GM21390 (cell line): Measurements from ENCODE around the gene PNISR.
A peak's percentile ranks its signal among the peaks of the same experiment; 100 is the strongest.

Experiments
- ATAC-seq: cut with Tn5 transposase; IDR thresholded peaks from one replicate; pipeline ENCODE4 v1.9.1; 2021; ENCODE audit not compliant: unreplicated experiment

The PNISR gene

DNA sequence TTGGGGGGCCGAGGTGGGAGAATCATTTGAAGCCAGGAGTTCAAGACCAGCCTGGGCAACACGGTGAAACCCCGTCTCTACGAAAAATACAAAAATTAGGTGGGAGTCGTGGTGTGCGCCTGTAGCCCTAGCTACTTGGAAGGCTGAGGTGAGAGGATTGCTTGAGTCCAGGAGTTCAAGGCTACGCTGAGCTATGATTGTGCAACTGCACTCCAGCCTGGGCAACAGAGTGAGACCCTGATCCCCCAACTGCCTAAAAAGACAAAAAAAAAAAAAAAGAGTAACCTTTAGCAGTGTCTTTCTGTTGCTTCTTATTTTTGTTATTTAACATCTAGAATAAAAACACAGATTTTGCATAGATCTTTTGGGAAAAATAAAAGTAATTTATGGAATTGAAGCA is 18.0 kb downstream of the PNISR start:
- ATAC-seq: no peak

GRCh38 chr6:99402448-99402847 is 22.7 kb downstream of the PNISR start:
- ATAC-seq: no peak

DNA sequence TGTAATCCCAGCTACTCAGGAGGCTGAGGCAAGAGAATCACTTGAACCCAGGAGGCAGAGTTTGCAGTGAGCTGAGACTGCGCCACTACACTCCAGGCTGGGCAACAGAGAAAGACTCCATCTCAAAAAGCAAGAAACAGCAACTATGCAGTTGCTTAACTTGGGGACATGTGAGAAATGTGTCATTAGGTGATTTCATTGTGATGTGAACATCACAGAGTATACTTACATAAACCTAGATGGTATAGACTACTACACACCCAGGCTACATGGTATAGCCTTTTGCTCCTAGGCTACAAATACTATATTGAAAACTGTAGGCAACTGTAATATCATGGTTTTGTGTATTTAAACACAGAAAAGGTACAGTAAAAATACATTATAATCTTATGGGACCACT is 27.8 kb downstream of the PNISR start:
- no peak for ATAC-seq

GRCh38 chr6:99393698-99394531 is 31.2 kb downstream of the PNISR start, which contains the start of gene COQ3:
COQ3 (minus strand) TSS chr6:99394195; CDS start chr6:99394179, 16 bp downstream.
- ATAC-seq: peak; percentile 76

DNA sequence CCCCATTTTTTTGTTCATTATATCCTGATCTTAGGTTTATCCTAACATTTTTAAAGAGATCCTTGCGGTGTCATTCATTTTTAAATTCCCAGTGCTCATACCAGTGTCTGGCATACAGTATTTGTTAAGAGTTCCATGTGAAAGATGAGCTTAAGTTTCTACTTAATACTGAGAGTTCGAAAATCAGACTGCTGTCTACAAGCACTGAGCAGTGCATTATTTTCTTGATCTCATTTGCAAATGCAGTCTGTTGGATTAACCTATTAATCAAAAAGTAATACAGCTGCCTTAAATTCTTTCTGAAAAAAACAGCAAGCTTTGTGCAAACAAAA is 31.8 kb downstream of the PNISR start:
- peak; percentile 33 for ATAC-seq

GRCh38 chr6:99390896-99391295 is 34.2 kb downstream of the PNISR start:
- no peak for ATAC-seq

- no peak for ATAC-seq
Measured at GRCh38 chr6:99384507-99384906, 40.6 kb downstream of the PNISR start.

DNA sequence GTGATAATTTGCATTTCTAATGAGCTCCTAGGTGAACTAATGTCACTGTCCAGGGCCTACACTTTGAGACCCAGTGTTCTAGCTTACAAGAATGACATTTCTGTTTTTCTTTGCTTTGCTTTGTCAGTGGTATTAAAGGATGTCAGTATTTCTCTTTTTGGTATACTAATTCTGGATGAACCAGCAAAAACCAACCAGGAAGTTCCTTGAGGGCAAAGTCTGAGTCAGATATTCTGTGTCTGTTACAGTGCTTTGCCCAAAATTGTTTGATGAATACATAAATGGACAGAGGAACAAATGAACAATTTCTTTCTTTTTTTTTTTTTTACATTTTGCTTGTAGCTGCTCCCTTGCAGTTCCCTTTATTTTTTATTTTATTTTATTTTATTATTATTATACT is 46.5 kb downstream of the PNISR start:
- no peak for ATAC-seq

DNA sequence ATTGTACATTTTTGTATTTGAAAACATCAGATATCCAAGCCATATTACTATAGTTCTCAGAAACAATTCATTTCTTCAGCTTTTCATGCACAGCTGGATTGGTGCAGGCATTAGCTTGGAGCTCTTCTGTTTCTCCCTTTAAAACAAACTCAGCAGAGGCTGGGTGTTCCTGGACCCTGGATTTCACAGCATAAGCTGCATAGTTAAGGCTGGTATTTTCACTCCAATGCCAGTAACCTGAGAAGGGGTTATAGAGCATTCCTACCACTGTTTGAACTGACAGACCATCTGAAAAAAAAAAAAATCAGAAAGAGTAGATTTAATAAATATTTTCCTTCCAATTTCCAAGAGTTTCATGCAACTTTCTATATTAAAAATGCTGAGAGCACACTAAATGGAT is 55.6 kb downstream of the PNISR start:
- ATAC-seq: no peak

- no peak for ATAC-seq
Measured at GRCh38 chr6:99366852-99367251, 58.3 kb downstream of the PNISR start.

DNA sequence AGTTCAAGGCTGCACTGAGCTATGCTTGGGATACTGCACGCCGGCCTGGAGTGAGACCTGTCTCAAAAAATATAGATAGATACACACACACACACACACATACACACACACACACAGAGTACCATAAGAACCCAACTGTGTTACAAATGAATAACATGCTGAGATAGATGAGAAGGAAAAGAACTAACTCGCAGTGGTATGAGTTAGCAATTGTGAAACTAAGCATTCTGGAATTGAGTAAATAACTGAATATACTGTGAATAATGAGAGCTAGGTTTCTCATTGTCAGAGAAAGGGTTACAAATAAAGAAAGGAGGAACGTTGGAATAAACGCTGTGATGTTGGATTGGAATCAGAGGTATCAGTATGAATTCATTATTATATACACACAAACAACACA is 61.1 kb downstream of the PNISR start:
- peak; percentile 95 for ATAC-seq

- ATAC-seq: no peak
Measured at GRCh38 chr6:99362678-99363268, 62.3 kb downstream of the PNISR start.

DNA sequence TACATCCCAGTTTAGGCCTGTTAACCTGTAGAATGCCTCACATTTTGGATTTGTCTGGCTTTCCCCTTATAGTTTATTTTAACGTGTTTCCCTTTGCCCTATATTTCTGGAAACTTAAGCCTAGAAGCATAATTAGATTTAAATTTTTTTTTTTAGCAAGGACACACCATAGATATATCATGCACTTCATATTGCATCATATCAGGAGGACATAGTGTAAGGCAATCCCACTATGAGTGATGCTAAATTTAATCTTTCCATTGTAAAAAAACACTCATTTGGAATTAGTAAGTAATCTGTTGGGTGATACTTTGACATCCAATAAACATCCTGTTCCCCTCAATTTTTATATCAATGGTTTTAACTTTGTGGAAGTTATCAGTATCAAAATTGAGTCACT is 65.3 kb downstream of the PNISR start:
- ATAC-seq: no peak

GRCh38 chr6:99356641-99357040 is 68.5 kb downstream of the PNISR start:
- no peak for ATAC-seq

GRCh38 chr6:99354983-99355382 is 70.1 kb downstream of the PNISR start:
- no peak for ATAC-seq

GRCh38 chr6:99353126-99353525 is 72.0 kb downstream of the PNISR start:
- ATAC-seq: no peak

DNA sequence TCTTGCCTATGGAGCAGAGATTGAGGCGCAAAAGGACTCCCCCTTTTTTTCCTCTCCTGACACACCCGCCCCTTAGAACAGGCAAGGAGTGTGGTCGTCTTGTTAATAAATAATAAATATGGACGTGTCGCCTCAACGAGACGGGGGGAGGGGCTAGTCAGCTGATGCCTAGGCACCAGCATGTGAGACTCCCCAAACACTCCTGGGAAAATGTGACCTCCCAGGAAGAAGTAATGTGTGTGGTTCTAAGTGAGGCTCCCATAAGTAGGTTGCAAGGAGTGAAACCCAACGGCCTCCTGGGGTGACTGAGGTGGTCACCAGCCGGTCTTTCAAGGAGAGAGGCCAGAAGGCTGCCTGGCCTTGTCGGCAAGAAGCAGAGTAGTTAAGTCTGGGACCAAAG is 74.5 kb downstream of the PNISR start:
- no peak for ATAC-seq

DNA sequence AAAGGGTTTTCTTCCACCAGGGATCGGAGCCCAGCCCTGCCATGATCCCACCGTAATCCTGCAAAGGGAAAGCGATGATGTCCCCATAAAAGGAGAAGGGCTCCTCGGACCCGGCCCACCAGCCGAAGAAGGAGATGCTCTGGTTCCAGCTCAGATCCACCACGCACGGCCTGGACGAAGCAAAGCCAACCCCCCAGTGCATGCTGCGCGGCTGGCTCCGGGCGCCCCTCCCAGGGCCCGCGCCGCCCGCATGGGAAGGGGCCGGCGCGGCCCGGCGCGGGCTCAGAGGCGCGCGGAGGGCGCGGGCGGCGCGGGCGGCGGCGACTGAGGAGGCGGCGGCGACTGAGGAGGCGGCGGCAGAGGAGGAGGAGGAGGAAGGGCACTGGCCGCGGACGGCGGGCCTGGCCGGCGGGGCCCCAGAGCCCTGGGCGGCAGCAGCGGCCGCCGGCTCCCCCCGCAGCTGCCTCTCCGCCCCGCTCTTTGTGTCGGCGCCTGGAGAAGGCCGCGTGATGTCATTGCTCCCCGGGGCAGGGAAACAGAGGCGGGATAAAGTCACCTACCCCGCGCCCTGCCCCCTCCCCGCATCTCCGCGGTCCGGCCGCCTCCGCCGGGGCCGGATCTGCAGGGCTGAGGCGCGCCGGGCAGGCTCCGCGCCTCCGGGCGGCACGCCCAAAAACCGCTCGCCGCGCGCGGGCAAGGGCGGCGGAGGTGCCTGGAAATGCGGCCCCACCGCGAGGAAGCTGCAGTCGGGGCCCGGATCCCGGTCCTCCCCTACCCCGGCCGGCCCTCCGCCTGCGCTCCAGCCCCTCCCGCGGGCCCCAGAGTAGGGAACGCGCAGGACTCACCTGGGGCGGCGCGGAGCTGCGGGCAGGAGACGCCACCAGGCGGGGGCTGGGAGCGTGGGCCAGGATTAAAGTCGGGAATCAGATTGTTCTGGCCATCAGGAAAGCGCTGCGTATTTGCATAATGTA is 75.7 kb downstream of the PNISR start, which contains the start of gene FAXC:
Gene FAXC, minus strand, starts transcription at position 504 of the 971 bp plus-strand sequence. Its CDS starts 302 bp downstream, at position 202.
- no peak for ATAC-seq

DNA sequence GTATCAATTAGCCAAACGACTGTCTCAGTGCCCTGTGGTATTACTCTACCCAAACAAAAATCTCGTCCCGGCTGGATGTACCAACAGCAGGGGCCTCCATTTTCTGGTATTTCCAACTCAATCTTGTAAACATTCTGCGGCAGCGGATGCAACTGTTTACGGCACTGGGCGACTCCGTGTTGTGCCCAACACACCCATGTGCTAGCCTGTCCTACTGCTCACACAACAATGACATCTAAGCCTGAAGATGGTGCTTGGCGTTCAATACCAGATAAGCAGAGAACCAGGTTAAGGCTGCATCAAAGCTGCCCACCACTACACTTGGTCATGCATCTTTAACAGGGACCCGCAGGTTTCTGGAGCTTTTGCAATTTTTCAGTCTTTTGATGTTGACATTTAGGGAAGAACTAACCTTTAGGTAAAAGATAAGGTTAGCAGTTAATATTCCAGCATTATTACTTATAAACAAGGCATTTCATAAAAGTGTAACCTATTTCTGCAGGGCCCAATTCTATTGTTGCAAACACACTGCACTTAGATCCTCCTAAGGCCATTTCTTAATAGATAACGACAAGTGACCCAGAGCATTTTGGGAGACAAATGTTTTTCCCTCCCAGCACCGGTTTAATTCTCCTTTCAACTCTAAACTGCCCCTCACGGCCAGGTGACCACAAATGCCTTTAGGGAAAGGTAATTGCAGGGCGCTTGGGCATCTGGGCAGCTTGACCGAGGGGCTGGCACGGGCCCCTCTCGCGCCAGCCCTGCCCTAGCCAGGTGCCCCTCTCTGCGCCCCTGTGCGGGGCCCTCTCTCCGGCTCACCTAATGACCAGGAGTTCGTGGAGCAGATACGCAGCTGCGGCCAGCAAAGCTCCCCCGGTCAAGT is 76.6 kb downstream of the PNISR start:
- no peak for ATAC-seq
